Activated T-helper 1 cell treated with anti-CD3 and anti-CD28 coated beads, Interleukin-12 subunit alpha, Interleukin-12 subunit beta, Interleukin-2, Interleukin-4 antibody, amounts not matched to agents 30 ng/mL and 10 ng/mL and 1 ng/mL, durations not matched to agents 14 hours and 24 hours and 36 hours (primary cell): ENCODE data around the gene PAPOLG. TPM values are rescaled to one million over a fixed set of nuclear protein-coding genes. Genes with fewer than 3 reads are reported as not detected.

Experiments used
- DNase-seq: peaks from one replicate; pipeline ENCODE4 v3.0.0; 2021; ENCODE audit warnings: low spot score
- H3K27ac Mint-ChIP-seq: one replicate; pipeline ENCODE4 v1.8.0; 2021; ENCODE audit warnings: mild to moderate bottlenecking, mixed read lengths
- H3K27me3 Mint-ChIP-seq: one replicate; pipeline ENCODE4 v1.8.0; 2022; ENCODE audit warnings: mild to moderate bottlenecking, moderate library complexity, mixed read lengths; ENCODE audit not compliant: insufficient read depth
- H3K36me3 Mint-ChIP-seq: one replicate; pipeline ENCODE4 v1.8.0; 2021; ENCODE audit warnings: low read depth, mixed read lengths
- H3K4me1 Mint-ChIP-seq: one replicate; pipeline ENCODE4 v1.8.0; 2021; ENCODE audit warnings: low read depth, mixed read lengths
- H3K4me3 Mint-ChIP-seq: one replicate; pipeline ENCODE4 v1.8.0; 2021; ENCODE audit warnings: mild to moderate bottlenecking, moderate library complexity, mixed read lengths
- H3K9me3 Mint-ChIP-seq: one replicate; pipeline ENCODE4 v1.8.0; 2021; ENCODE audit warnings: mixed read lengths
- intact Hi-C: fragments of 100-400 bp; cut with micrococcal nuclease; formaldehyde crosslinking; loops from one replicate; pipeline ENCODE4 v1.15.1; 2024
- total RNA-seq: library from RNA; stranded (reverse); gene quantifications from 2 replicates; pipeline ENCODE4 v1.2.3, GENCODE V29; 2022

Gene PAPOLG
- total RNA-seq, 1 donor from 2014 or later = 17.2 TPM

DNA sequence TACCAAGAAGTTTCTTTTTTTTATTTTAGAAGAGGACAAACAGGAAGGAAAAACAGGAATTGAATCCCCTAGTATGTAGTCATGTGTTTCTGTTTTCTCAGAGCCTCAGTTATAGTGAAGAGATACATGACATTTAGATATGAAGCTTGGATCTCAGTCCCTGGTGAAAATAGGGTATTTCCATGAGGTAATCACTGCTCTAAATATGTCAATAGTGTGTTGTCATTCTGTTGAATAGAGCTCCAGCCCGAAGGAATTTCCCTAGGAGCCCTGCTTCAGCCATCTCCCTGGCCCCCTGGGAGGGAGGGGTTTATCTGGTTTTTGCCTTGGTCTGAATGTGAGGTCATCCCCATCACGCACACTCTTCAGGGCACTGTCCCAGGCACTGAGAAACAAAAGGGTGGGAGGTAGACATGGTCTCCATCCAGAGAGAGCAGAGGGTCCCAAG lies 78.2 kb downstream of the PAPOLG start:
- no peak overlapping the region for H3K27ac Mint-ChIP-seq
- no peaks in the 10 kb centered on the region for H3K36me3 Mint-ChIP-seq
- intact Hi-C loops = no loop called here
- peaks cover 14% of the 10 kb centered on the region for H3K4me1 Mint-ChIP-seq
- no peak for DNase-seq
- H3K4me3 Mint-ChIP-seq = no peak overlapping the region
- H3K27me3 Mint-ChIP-seq = peaks cover 5% of the 10 kb centered on the region
- no peaks in the 10 kb centered on the region for H3K9me3 Mint-ChIP-seq

DNA sequence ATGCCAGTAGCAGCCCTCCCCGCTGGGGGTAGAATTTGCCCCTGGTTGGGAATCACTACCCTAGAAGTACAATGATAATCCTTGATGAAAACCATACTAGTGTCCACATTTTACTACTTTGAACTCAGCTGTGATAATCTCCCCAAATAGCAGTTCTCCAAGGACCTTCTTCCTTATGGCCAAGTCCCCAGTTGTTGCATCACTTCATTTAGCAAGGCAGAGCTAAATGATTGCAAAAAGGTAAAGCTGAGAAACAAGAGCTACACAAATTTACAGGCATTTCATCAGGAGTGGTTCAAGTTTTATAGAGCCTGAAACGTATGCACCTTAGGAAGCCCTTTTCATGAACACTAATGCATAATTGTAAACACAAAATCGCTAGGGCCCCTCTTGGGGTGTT lies 80.4 kb downstream of the PAPOLG start:
- Mint-ChIP-seq H3K9me3 (no peaks in the 10 kb centered on the region), H3K4me1 (peaks cover 22% of the 10 kb centered on the region), H3K27me3 (peaks cover 5% of the 10 kb centered on the region), H3K27ac (no peak overlapping the region), H3K4me3 (no peak overlapping the region), H3K36me3 (no peaks in the 10 kb centered on the region)
- DNase-seq = no peak
- intact Hi-C loops = no loop called here

- peaks cover 5% of the 10 kb centered on the region for H3K27me3 Mint-ChIP-seq
- H3K36me3 Mint-ChIP-seq = no peaks in the 10 kb centered on the region
- H3K4me3 Mint-ChIP-seq = no peak overlapping the region
- H3K4me1 Mint-ChIP-seq = peaks cover 22% of the 10 kb centered on the region
- intact Hi-C loops = no loop called here
- no peak for DNase-seq
- H3K9me3 Mint-ChIP-seq = no peaks in the 10 kb centered on the region
- no peak overlapping the region for H3K27ac Mint-ChIP-seq
Measured at GRCh38 chr2:60837123-60837522, 81.1 kb downstream of the PAPOLG start.

DNA sequence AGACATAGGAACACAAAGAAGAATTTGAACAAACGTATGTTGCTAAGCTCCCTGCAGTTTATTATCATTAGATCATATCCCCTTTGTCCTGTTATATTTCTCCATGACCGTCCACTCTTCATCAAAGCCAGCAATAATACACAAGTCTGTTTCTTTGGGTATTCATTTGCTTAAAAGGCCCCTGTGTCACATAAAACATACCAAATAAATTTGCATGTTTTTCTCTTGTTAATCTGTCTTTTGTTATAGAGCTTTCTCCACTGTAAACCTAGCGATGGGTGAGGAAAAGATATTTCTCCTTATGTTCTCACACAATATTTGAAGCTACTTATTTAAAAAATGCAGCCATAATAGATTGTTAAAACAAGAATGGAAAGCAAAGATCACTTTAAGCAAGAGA lies 82.4 kb downstream of the PAPOLG start:
- Mint-ChIP-seq H3K27ac (no peak overlapping the region), H3K4me1 (peaks cover 14% of the 10 kb centered on the region), H3K4me3 (no peak overlapping the region), H3K27me3 (peaks cover 5% of the 10 kb centered on the region), H3K9me3 (no peaks in the 10 kb centered on the region), H3K36me3 (no peaks in the 10 kb centered on the region)
- intact Hi-C loops = no loop called here
- no peak for DNase-seq

DNA sequence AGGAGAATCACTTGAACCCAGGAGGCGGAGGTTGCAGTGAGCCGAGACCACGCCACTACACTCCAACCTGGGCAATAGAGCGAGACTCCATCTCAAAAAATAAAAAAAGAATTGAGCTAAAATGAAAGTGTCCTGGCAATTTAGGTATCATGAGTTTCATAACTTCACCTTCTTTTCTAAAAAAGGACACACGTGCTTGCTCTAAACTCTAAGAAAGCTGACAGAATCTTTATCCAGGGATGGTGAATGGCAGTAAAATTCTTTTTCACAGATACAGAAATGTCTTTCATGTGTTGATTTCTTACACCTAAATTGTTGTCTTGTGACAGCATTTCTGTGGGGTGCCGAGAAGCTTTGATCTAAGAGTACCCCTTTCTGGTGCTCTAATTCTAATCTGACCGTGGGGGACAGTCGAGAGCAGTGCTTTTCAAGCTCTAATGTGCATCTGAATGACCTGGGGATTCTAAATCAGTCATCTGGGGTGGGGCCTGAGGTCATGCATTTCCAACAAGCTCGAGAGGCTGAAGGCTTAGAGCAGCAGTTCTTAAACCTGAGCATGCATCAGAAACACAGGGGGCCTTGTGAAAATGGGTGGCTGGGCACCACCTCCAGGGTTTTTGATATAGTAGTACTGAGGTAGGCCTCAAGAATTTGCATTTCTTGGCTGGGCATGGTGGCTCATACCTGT lies 83.2 kb downstream of the PAPOLG start:
- H3K36me3 Mint-ChIP-seq = no peaks in the 10 kb centered on the region
- H3K27ac Mint-ChIP-seq = no peak overlapping the region
- peaks cover 22% of the 10 kb centered on the region for H3K4me1 Mint-ChIP-seq
- DNase-seq = no peak
- intact Hi-C loops = no loop called here
- no peak overlapping the region for H3K4me3 Mint-ChIP-seq
- H3K27me3 Mint-ChIP-seq = peaks cover 5% of the 10 kb centered on the region
- no peaks in the 10 kb centered on the region for H3K9me3 Mint-ChIP-seq

GRCh38 chr2:60840880-60841279 lies 84.8 kb downstream of the PAPOLG start:
- Mint-ChIP-seq H3K4me3 (no peak overlapping the region), H3K27me3 (peaks cover 5% of the 10 kb centered on the region), H3K9me3 (no peaks in the 10 kb centered on the region), H3K4me1 (peaks cover 17% of the 10 kb centered on the region), H3K36me3 (no peaks in the 10 kb centered on the region), H3K27ac (no peak overlapping the region)
- no peak for DNase-seq
- intact Hi-C loops = no loop called here

GRCh38 chr2:60843006-60843405 lies 86.9 kb downstream of the PAPOLG start:
- intact Hi-C loops = no loop called here
- Mint-ChIP-seq H3K4me1 (peaks cover 17% of the 10 kb centered on the region), H3K27ac (no peak overlapping the region), H3K27me3 (peaks cover 5% of the 10 kb centered on the region), H3K9me3 (no peaks in the 10 kb centered on the region), H3K4me3 (no peak overlapping the region), H3K36me3 (no peaks in the 10 kb centered on the region)
- no peak for DNase-seq

DNA sequence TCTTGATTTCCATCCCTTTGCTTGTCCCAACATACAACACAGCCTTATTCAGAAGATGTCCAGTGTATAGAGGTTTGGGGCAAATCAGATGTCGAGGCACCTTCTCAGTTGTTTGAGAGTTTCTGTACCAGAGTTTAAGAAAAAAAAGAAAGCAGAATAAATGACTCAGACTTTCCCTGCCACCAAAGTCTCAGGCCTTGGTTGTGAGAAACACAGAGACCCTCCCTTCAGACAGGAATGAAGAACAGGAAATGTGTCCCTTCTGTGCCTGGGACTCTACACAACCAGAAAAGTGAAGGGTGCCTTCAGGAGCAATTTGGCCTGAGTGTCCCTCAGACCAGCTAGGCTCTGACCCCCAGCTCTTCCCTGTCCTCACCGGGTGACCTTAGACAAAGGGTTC lies 88.0 kb downstream of the PAPOLG start:
- intact Hi-C loops = loop anchor here (1.0 kb wide), 1 partner anchor 25 kb away; no protein-coding TSS in a partner anchor
- peaks cover 2% of the 10 kb centered on the region for H3K27me3 Mint-ChIP-seq
- H3K9me3 Mint-ChIP-seq = no peaks in the 10 kb centered on the region
- no peak overlapping the region for H3K27ac Mint-ChIP-seq
- no peaks in the 10 kb centered on the region for H3K36me3 Mint-ChIP-seq
- no peak for DNase-seq
- H3K4me3 Mint-ChIP-seq = no peak overlapping the region
- peaks cover 17% of the 10 kb centered on the region for H3K4me1 Mint-ChIP-seq

- intact Hi-C loops = no loop called here
- H3K36me3 Mint-ChIP-seq = no peaks in the 10 kb centered on the region
- H3K27me3 Mint-ChIP-seq = peaks cover 2% of the 10 kb centered on the region
- H3K4me3 Mint-ChIP-seq = no peak overlapping the region
- no peaks in the 10 kb centered on the region for H3K9me3 Mint-ChIP-seq
- DNase-seq = no peak
- H3K4me1 Mint-ChIP-seq = peaks cover 9% of the 10 kb centered on the region
- no peak overlapping the region for H3K27ac Mint-ChIP-seq
Measured at GRCh38 chr2:60847854-60848253, 91.8 kb downstream of the PAPOLG start.

Other genes starting within 250 kb of the PAPOLG start
- not detected in 2 replicates for gene BCL11A, start 202.6 kb upstream of the PAPOLG start, total RNA-seq
- gene REL, start 125.3 kb downstream of the PAPOLG start, total RNA-seq = 93.6 and 97.2 TPM in 2 replicates